IMR-90 (cell line): ENCODE measurements around the gene RARB. TPM values are rescaled to one million over a fixed set of nuclear protein-coding genes. Genes with fewer than 3 reads are reported as not detected.

ENCODE experiments used
- ATAC-seq: fragments of 200-7000 bp; cut with Tn5 transposase; 2 replicates; pipeline ENCODE4 v1.9.1; 2020; ENCODE audit warnings: low read depth, mild to moderate bottlenecking, moderate library complexity
- BruUV-seq: library from RNA; stranded (reverse); fragments of 400-500 nt; replicated peaks from 2 replicates; lab custom pipeline; 2021; lab: Mats Ljungman, UMichigan
- CTCF ChIA-PET: fragments of 300-600 bp; formaldehyde crosslinking; extraction: SDS; loops from one replicate; lab custom pipeline; 2021; ENCODE audit warnings: antibody characterized with exemption; lab: Yijun Ruan, JAX
- POLR2A ChIA-PET: fragments of 300-600 bp; sonication (Branson Sonifier 250); formaldehyde crosslinking; loops from one replicate; lab custom pipeline; 2022; ENCODE audit warnings: antibody characterized with exemption; ENCODE audit not compliant: unreplicated experiment; lab: Charles Lee
- DNase-seq: peaks from one replicate; pipeline ENCODE4 v3.0.0; 2013
- H2AFZ ChIP-seq: replicated peaks from 2 replicates; pipeline ENCODE3; 2013; ENCODE audit warnings: low read length, mild to moderate bottlenecking; ENCODE audit not compliant: poor library complexity
- H2AK5ac ChIP-seq: 2 replicates; pipeline ENCODE4 v1.6.1; 2013; ENCODE audit warnings: low read depth, low read length, inconsistent platforms
- H2AK9ac ChIP-seq: replicated peaks from 2 replicates; pipeline ENCODE3; 2013; ENCODE audit warnings: mild to moderate bottlenecking, low read depth, low read length, moderate library complexity; ENCODE audit not compliant: poor library complexity
- H2BK120ac ChIP-seq: 2 replicates; pipeline ENCODE4 v1.6.1; 2013; ENCODE audit warnings: low read depth, low read length, inconsistent platforms
- H2BK15ac ChIP-seq: 3 replicates; pipeline ENCODE4 v1.6.1; 2013; ENCODE audit warnings: low read depth, low read length, inconsistent platforms
- H2BK20ac ChIP-seq: 2 replicates; pipeline ENCODE4 v1.6.1; 2013; ENCODE audit warnings: low read depth, mild to moderate bottlenecking, inconsistent platforms, low read length, moderate library complexity
- H2BK5ac ChIP-seq: 2 replicates; pipeline ENCODE4 v1.6.1; 2013; ENCODE audit warnings: mild to moderate bottlenecking, low read depth, low read length, inconsistent platforms; ENCODE audit not compliant: poor library complexity, severe bottlenecking
- H3K14ac ChIP-seq: replicated peaks from 2 replicates; pipeline ENCODE4 v1.6.1; 2013; ENCODE audit warnings: low read depth, low read length, inconsistent platforms
- H3K18ac ChIP-seq: 2 replicates; pipeline ENCODE4 v1.6.1; 2013; ENCODE audit warnings: low read depth, low read length, control low read depth
- H3K23ac ChIP-seq: 2 replicates; pipeline ENCODE4 v1.6.1; 2013; ENCODE audit warnings: low read depth, low read length, inconsistent platforms
- H3K27ac ChIP-seq: 2 replicates; pipeline ENCODE4 v1.5.1; 2013; ENCODE audit warnings: mild to moderate bottlenecking, control low read depth, low read length; ENCODE audit not compliant: insufficient read depth
- H3K27me3 ChIP-seq: 2 replicates; pipeline ENCODE4 v1.6.1; 2013; ENCODE audit warnings: low read length; ENCODE audit not compliant: control insufficient read depth, insufficient read depth
- H3K36me3 ChIP-seq: 2 replicates; pipeline ENCODE4 v1.6.1; 2013; ENCODE audit warnings: low read length, mixed read lengths; ENCODE audit not compliant: control insufficient read depth, insufficient read depth
- H3K4ac ChIP-seq: 2 replicates; pipeline ENCODE4 v1.6.1; 2013; ENCODE audit warnings: low read depth, low read length, inconsistent platforms
- H3K4me1 ChIP-seq: 2 replicates; pipeline ENCODE4 v1.6.1; 2013; ENCODE audit warnings: low read length, mixed read lengths; ENCODE audit not compliant: control insufficient read depth, insufficient read depth
- H3K4me2 ChIP-seq: 2 replicates; pipeline ENCODE4 v1.6.1; 2013; ENCODE audit warnings: low read depth, mild to moderate bottlenecking, control low read depth, low read length, moderate library complexity
- H3K4me3 ChIP-seq: 2 replicates; pipeline ENCODE4 v1.5.1; 2013; ENCODE audit warnings: low read depth, mild to moderate bottlenecking, control low read depth, low read length, moderate library complexity; ENCODE audit not compliant: insufficient read depth
- H3K56ac ChIP-seq: 2 replicates; pipeline ENCODE4 v1.6.1; 2013; ENCODE audit warnings: low read length, inconsistent platforms; ENCODE audit not compliant: insufficient read depth; ENCODE audit errors: extremely low read depth
- H3K79me1 ChIP-seq, 2 experiments: 2 replicates each; pipeline ENCODE4 v1.6.1; 2013; ENCODE audit warnings: low read length in 2 of 2, inconsistent platforms in 1 of 2, low read depth in 1 of 2
- H3K9ac ChIP-seq: 2 replicates; pipeline ENCODE4 v1.6.1; 2013; ENCODE audit warnings: low read depth, low read length, control low read depth
- H3K9me1 ChIP-seq: 2 replicates; pipeline ENCODE4 v1.6.1; 2013; ENCODE audit warnings: low read length, inconsistent platforms; ENCODE audit not compliant: insufficient read depth
- H3K9me3 ChIP-seq: 2 replicates; pipeline ENCODE4 v1.6.1; 2013; ENCODE audit warnings: low read length; ENCODE audit not compliant: control insufficient read depth, insufficient read depth
- H4K20me1 ChIP-seq: 2 replicates; pipeline ENCODE4 v1.6.1; 2013; ENCODE audit warnings: low read length, inconsistent platforms; ENCODE audit not compliant: insufficient read depth
- H4K5ac ChIP-seq: 2 replicates; pipeline ENCODE4 v1.6.1; 2013; ENCODE audit warnings: mild to moderate bottlenecking, low read depth, low read length, control low read depth
- H4K8ac ChIP-seq, 2 experiments: 2 replicates each; pipeline ENCODE4 v1.6.1; 2013; ENCODE audit warnings: low read depth in 2 of 2, low read length in 2 of 2, control low read depth in 1 of 2, inconsistent platforms in 1 of 2
- H4K91ac ChIP-seq: 2 replicates; pipeline ENCODE4 v1.6.1; 2013; ENCODE audit warnings: low read depth, low read length, inconsistent platforms; ENCODE audit not compliant: insufficient read depth
- CEBPB ChIP-seq: IDR thresholded peaks from 2 replicates; pipeline ENCODE4 v1.6.1; 2012; ENCODE audit warnings: low read depth, low read length, improper control_type of control experiment
- CTCF ChIP-seq: conservative IDR thresholded peaks from 2 replicates; pipeline ENCODE4 v1.5.1; 2012; ENCODE audit warnings: mild to moderate bottlenecking, low read depth, low read length, improper control_type of control experiment
- ELK1 ChIP-seq: fragments of 150-350 bp; IDR thresholded peaks from 2 replicates; pipeline ENCODE4 v1.6.1; 2016; ENCODE audit warnings: low read depth, mild to moderate bottlenecking, low read length, moderate library complexity, borderline replicate concordance
- MAFK ChIP-seq: IDR thresholded peaks from 2 replicates; pipeline ENCODE4 v1.6.1; 2012; ENCODE audit warnings: low read depth, low read length, improper control_type of control experiment
- MXI1 ChIP-seq: IDR thresholded peaks from 2 replicates; pipeline ENCODE4 v1.6.1; 2012; ENCODE audit warnings: low read depth, mild to moderate bottlenecking, low read length, moderate library complexity, borderline replicate concordance
- NFE2L2 ChIP-seq: fragments of 150-350 bp; IDR thresholded peaks from 2 replicates; pipeline ENCODE4 v1.6.1; 2016; ENCODE audit warnings: low read depth, mild to moderate bottlenecking, low read length
- POLR2A ChIP-seq: IDR thresholded peaks from 2 replicates; pipeline ENCODE4 v1.6.1; 2012; ENCODE audit warnings: mild to moderate bottlenecking, low read depth, low read length
- RAD21 ChIP-seq: IDR thresholded peaks from 2 replicates; pipeline ENCODE4 v1.6.1; 2012; ENCODE audit warnings: low read length, improper control_type of control experiment
- RCOR1 ChIP-seq: IDR thresholded peaks from 2 replicates; pipeline ENCODE4 v1.6.1; 2012; ENCODE audit warnings: mild to moderate bottlenecking, low read length, improper control_type of control experiment; ENCODE audit not compliant: insufficient replicate concordance
- RFX5 ChIP-seq: IDR thresholded peaks from 2 replicates; pipeline ENCODE4 v1.8.0; 2012; ENCODE audit warnings: low read depth, mild to moderate bottlenecking, low read length, moderate library complexity
- SMC3 ChIP-seq: fragments of 150-350 bp; IDR thresholded peaks from 2 replicates; pipeline ENCODE4 v1.6.1; 2016; ENCODE audit warnings: low read depth, mild to moderate bottlenecking, antibody characterized with exemption, low read length, moderate library complexity
- USF2 ChIP-seq: fragments of 150-350 bp; IDR thresholded peaks from 2 replicates; pipeline ENCODE4 v1.6.1; 2017; ENCODE audit warnings: mild to moderate bottlenecking, antibody characterized with exemption, low read length, low read depth
- WGBS, 2 experiments: methylation state at CpG; one replicate each; pipeline versions ENCODE4 v1.1.5 to v1.1.7; 2013; ENCODE audit warnings: missing lambda C conversion rate in 2 of 2; ENCODE audit not compliant: insufficient read length in 1 of 2; ENCODE audit errors: extremely low coverage in 2 of 2; 5-methylcytosine and 5-hydroxymethylcytosine counted together
- dilution Hi-C: fragments of 300-500 bp; cut with HindIII; formaldehyde crosslinking; loops from one replicate; pipeline ENCODE4 v1.14.3; 2018; ENCODE audit warnings: low sequenced_read_pairs; ENCODE audit not compliant: unreplicated experiment
- in situ Hi-C: fragments of 300-500 bp; cut with MboI; formaldehyde crosslinking; loops from 3 replicates; pipeline ENCODE4 v1.14.3; 2019; ENCODE audit warnings: low sequenced_read_pairs, inconsistent platforms, mixed read lengths
- intact Hi-C: fragments of 100-400 bp; cut with micrococcal nuclease; formaldehyde crosslinking; loops from 2 replicates; pipeline ENCODE4 v1.10.0; 2022
- polyA plus RNA-seq, 3 experiments: library from polyadenylated mRNA; depleted of rRNA; stranded (reverse); fragments of >200 nt; gene quantifications; 2 replicates each; pipeline ENCODE4 v1.2.3, GENCODE V29; 2012; ENCODE audit warnings: low replicate concordance in 1 of 3
- total RNA-seq: library from RNA; depleted of rRNA; stranded (reverse); fragments of >200 nt; gene quantifications from 2 replicates; pipeline ENCODE4 v1.2.3, GENCODE V29; 2012

The RARB gene
- total and polyA plus RNA-seq, 2 of the 4 experiments (the other 2 are of a cell fraction): 0.53 to 1.4 TPM

GRCh38 chr3:25576146-25576545 is 148.1 kb downstream of the RARB start:
- DNase-seq: no peak
- peak overlapping the region; percentile 13 for H3K4ac ChIP-seq
- in situ Hi-C loops (loop anchor here (25.0 kb wide), 1 partner anchor 1314 kb away; no protein-coding TSS in a partner anchor), intact Hi-C loops (no loop called here), dilution Hi-C loops (no loop called here)
- no peak overlapping the region for H2AFZ ChIP-seq
- H3K36me3 ChIP-seq: no peaks in the 10 kb centered on the region
- no peak overlapping the region for H2AK5ac ChIP-seq
- H3K14ac ChIP-seq: no peak overlapping the region
- no peak overlapping the region; the same call in none of the 2 replicates for H2BK120ac ChIP-seq
- H3K9ac ChIP-seq: no peak overlapping the region
- POLR2A ChIA-PET: no interaction called here
- peaks cover 10% of the 10 kb centered on the region for H3K9me1 ChIP-seq
- no peak overlapping the region for H3K56ac ChIP-seq
- no peak overlapping the region for H2BK15ac ChIP-seq
- no peak overlapping the region for H3K18ac ChIP-seq
- no peak overlapping the region for H3K23ac ChIP-seq
- H3K4me1 ChIP-seq: peaks cover 9% of the 10 kb centered on the region
- no peak overlapping the region for H3K27ac ChIP-seq
- H4K5ac ChIP-seq: no peak overlapping the region
- H4K91ac ChIP-seq: no peak overlapping the region
- H2BK20ac ChIP-seq: no peak overlapping the region; the same call in 1 of the 2 replicates
- H3K4me2 ChIP-seq: no peak overlapping the region
- TF ChIP-seq ELK1 (no peak), SMC3 (no peak), POLR2A (no peak), RCOR1 (no peak), RFX5 (no peak), CEBPB (no peak), USF2 (no peak), MAFK (no peak), CTCF (no peak), RAD21 (no peak), NFE2L2 (no peak), MXI1 (no peak)
- no peak overlapping the region for H2AK9ac ChIP-seq
- no peak overlapping the region for H2BK5ac ChIP-seq
- WGBS, 2 experiments: no CpG with 5 or more reads among the region's 4 CpGs
- BruUV-seq: no TSS peak
- CTCF ChIA-PET: no interaction called here
- no peaks in the 10 kb centered on the region for H3K79me1 ChIP-seq
- no peaks in the 10 kb centered on the region for H3K27me3 ChIP-seq
- H3K4me3 ChIP-seq: no peak overlapping the region
- ATAC-seq: no peak
- H4K20me1 ChIP-seq: no peaks in the 10 kb centered on the region
- no peak overlapping the region for H4K8ac ChIP-seq
- H3K9me3 ChIP-seq: no peaks in the 10 kb centered on the region
